HG02840 (cell line): Measurements from ENCODE around the gene TNFSF18.
"Not testable (repeated sequence)": the region's sequence is repeated elsewhere in the genome, so short reads cannot be mapped to it uniquely, and the experiment has no call there.

Experiments
- ATAC-seq: cut with Tn5 transposase; IDR thresholded peaks from one replicate; pipeline ENCODE4 v1.9.1; 2021; ENCODE audit warnings: mild to moderate bottlenecking, moderate library complexity, moderate number of reproducible peaks; ENCODE audit not compliant: unreplicated experiment, low FRiP score

The TNFSF18 gene, protein sequence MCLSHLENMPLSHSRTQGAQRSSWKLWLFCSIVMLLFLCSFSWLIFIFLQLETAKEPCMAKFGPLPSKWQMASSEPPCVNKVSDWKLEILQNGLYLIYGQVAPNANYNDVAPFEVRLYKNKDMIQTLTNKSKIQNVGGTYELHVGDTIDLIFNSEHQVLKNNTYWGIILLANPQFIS

GRCh38 chr1:173050865-173051264 lies at the start of gene TNFSF18:
Gene TNFSF18 (minus strand): TSS chr1:173050941. CDS start chr1:173050896, 45 bp downstream.
- ATAC-seq: no peak

DNA sequence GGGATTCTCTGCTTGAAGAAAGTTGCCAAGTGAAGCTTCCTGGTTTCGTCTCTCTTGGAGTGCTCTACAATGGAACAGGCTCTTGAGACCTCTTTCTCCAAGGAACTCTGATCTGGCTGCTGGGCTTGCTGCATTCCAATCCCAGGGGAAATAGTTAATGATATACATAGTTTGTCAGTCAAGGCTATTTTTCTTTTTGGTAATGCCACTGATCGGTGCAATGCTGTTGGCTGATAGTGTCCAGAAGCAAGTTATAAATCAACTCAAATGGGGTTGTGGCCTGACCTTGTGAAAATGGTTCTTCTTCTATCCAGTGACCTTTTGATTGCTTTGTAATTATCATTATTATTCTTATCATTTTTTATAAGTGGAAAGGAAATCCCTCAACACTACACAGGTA lies 48.4 kb upstream of the TNFSF18 start:
- ATAC-seq: no peak

- ATAC-seq: no peak
Measured at GRCh38 chr1:173098117-173098516, 47.4 kb upstream of the TNFSF18 start.

DNA sequence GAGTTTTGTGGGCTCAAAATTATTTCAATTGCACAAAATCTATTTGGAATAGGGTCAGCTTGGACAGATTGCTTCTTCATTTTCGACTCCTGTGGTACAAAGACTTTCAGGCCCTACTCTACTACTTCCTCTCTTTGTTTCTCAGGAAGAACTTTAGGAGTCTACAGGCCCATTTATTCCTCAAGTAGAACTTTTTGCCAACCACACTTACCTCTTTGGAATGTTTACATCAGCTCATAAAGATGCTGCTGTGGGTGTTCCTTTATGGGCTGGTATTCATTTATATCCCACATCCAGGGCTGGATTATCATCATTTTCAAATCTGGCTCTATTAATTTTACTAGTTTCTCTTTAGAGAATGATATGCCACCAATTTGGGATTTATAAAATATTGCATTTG lies 46.3 kb upstream of the TNFSF18 start:
- ATAC-seq: no peak

- no peak for ATAC-seq
Measured at GRCh38 chr1:173095632-173096031, 44.9 kb upstream of the TNFSF18 start.

- ATAC-seq: no peak
Measured at GRCh38 chr1:173094541-173094940, 43.8 kb upstream of the TNFSF18 start.

GRCh38 chr1:173093691-173094445 lies 43.1 kb upstream of the TNFSF18 start:
- no peak for ATAC-seq

DNA sequence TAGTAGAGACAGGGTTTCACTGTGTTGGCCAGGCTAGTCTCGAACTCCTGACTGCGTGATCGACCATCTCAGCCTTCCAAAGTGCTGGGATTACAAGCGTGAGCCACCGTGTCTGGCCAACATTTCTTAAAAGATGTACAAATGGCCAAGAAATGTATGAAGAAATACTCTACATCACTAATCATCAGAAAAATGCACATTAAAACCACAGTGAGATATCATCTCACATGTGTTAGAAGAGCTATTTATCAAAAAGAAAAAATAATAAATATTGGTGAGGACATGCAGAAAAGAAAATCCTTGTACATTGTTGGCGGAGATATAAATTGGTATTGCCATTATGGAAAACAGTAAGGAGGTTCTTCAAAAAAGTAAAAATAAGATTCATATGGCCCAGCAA lies 33.6 kb upstream of the TNFSF18 start:
- ATAC-seq: no peak

DNA sequence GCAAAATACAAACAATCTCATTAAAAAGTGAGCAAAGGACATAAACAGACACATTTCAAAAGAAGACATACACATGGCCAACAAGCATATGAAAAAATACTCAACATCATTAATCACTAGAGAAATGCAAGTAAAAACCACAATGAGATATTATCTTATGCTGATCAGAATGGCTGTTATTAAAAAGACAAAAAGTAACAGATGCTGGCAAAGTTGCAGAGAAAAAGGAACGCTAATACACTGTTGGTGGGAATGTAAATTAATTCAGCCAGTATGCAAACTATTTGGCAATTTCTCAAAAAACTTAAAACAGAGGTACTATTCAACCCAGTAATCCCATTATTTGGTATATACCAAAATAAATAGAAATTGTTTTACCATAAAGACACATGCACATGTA lies 32.2 kb upstream of the TNFSF18 start:
- ATAC-seq: no peak

GRCh38 chr1:173074217-173074616 lies 23.5 kb upstream of the TNFSF18 start:
- not testable (repeated sequence) for ATAC-seq

- ATAC-seq: no peak
Measured at GRCh38 chr1:173064011-173064410, 13.3 kb upstream of the TNFSF18 start.

- ATAC-seq: no peak
Measured at GRCh38 chr1:173063171-173063570, 12.4 kb upstream of the TNFSF18 start.

DNA sequence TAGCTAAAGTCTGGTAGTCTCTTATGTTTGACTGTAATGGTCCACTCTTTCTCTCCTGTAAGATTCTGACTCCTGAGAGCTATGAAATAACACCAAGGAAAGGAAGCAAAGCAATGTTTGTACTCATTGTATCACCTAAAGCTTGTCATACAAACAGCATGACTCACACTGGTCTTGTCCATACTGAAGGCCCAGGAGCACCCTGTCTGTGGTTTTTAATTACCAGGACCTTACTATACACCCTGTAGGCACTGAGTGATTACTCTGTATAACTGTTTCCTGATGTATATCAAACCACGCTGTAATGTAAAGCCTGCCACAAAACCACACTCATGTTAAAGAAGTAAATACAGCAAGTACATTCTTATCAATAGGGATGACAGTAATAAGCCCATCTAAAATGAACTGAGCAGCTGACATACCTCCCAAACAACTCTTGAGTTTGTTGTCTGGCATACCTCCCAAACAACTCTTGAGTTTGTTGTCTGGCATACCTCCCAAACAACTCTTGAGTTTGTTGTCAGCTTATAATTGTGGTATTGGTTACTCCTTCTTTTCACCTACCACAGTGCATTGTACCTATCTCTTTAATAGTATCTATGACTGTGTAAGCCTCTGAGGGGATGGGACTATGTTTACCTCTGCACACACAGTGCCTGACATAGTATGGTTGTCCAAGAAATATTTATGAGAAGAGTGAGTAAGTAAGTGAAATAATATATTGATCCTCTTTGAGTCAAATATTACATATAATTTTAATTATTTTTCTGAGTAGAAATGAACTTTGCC lies 11.6 kb upstream of the TNFSF18 start:
- no peak for ATAC-seq

DNA sequence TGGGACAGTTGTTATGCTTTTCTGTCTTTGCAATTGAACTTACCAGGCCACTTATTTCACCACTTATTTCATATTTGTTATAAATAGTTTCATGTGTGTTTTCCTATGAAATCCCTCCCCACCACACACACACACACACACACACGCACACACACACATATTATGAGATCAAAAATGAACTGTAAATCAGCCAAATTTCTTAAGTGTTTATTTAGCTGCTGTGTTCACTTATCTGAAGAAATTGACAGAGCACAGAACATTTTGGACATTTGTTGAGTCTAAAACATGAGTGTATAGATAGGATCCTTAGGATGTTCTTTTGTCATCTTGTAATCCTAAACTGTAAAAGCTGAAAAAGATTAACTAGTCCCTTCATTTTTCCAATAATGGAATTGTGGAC lies 7.8 kb upstream of the TNFSF18 start:
- ATAC-seq: no peak

- no peak for ATAC-seq
Measured at GRCh38 chr1:173057984-173058383, 7.2 kb upstream of the TNFSF18 start.

DNA sequence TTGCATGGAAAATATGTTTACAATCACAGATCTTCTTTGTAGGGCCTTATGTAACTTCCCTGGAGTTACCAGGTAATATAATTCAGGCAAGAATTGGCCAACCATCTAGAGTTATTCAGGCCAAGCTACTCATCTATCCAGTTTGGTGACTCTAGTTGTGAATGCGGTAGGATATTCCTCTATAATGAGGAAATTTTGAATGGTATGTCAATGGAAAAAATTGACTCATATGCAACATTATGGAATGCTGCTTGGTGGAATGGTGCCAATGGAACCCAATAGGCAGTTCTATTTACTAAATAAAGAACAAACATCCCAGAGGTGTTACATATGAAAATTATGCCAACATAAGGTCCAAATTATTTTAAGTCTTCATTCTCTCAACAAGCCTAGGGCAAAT lies 5.6 kb upstream of the TNFSF18 start:
- no peak for ATAC-seq

DNA sequence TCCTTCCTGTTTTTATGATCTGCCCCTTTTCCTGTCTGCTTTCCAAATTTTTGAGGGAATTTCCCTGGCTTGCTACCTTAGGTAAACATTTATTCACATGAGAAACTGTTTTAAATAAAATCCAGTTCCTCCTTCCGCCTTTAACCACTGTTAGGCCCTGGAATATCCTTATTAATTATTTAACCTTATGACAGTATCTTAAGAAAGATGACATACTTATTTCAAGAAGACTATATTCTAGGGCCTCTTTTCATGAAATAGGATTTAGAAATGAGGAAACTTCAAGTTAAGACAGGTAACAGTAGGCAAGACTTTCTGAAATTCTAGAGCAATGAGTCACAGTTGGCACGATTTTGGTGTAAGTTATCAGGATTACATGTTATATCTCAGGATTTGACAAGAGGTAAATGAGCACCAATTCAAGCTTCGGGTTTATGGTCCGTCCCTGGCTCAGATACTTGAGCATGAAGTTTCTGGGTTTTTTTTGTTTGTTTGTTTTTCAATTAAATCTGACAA lies 2.0 kb upstream of the TNFSF18 start:
- ATAC-seq: no peak

GRCh38 chr1:173049322-173049633 lies 1.5 kb downstream of the TNFSF18 start:
- no peak for ATAC-seq

- no peak for ATAC-seq
Measured at GRCh38 chr1:173048621-173049321, 2.0 kb downstream of the TNFSF18 start.

DNA sequence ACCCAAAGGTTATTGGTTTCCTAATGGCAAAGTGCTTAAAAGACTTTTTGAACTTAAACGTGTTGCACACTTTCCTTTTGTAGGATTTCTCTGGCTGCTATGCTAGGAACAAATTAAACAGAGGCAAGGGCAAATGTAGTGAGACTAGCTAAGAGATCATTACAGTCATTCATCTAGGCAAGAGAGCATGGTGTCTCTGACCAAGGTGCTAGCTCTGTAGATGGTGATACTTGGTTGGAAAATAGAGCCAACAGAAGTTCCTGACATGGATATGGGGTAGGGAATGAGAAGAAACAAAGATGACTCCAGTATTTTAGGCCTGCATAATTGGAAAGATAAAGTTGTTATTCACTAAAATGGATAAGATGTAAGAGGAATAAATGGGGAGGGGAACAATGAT lies 6.1 kb downstream of the TNFSF18 start:
- no peak for ATAC-seq

- no peak for ATAC-seq
Measured at GRCh38 chr1:173043253-173043652, 7.5 kb downstream of the TNFSF18 start.
